ENCODE results near the gene TLE3. TPM values are rescaled to one million over a fixed set of nuclear protein-coding genes. Genes with fewer than 3 reads are reported as not detected.

Gene TLE3
- total RNA-seq, 1 experiment from 2014 or later = 98.2 TPM

GRCh38 chr15:70050970-70051369, 46.7 kb downstream of the TLE3 start:
- Histone ChIP-seq H3K18ac (ENCODE audit: insufficient read length, low read depth, low read length) (no peak overlapping the region), H2AFZ (ENCODE audit: low read length) (no peak overlapping the region), H3K9ac (ENCODE audit: extremely low read depth, insufficient read length, low read length) (no peak overlapping the region), H4K8ac (replicated peaks; ENCODE audit: insufficient read length, low read depth, low read length) (no peak overlapping the region), H3K4me1 (ENCODE audit: insufficient read depth, low read length) (no peaks in the 10 kb centered on the region), H3K27me3 (ENCODE audit: insufficient read depth, low read length) (no peaks in the 10 kb centered on the region), H4K91ac (ENCODE audit: insufficient read length, low read depth, low read length) (no peak overlapping the region), H2BK20ac (ENCODE audit: low read depth, low read length, poor library complexity, severe bottlenecking) (no peak overlapping the region), H4K20me1 (ENCODE audit: control insufficient read depth, insufficient read depth, insufficient read length) (no peaks in the 10 kb centered on the region), H3K56ac (ENCODE audit: insufficient read length, low read depth, low read length) (no peak overlapping the region), H3K9me3 (ENCODE audit: control insufficient read depth, low read depth, low read length) (no peaks in the 10 kb centered on the region), H3K23me2 (ENCODE audit: insufficient read length, low read depth, low read length, poor library complexity, severe bottlenecking) (no peaks in the 10 kb centered on the region), H3K14ac (ENCODE audit: insufficient read depth, low read length) (no peak overlapping the region), H3K4ac (ENCODE audit: low read depth, low read length) (no peak overlapping the region), H2BK15ac (ENCODE audit: low read depth, low read length) (no peak overlapping the region), H2BK5ac (ENCODE audit: insufficient read length, low read length) (no peak overlapping the region), H3K79me1 (ENCODE audit: insufficient read depth, low read depth, low read length, poor library complexity, severe bottlenecking) (no peaks in the 10 kb centered on the region), H3T11ph (ENCODE audit: low read length) (no peak overlapping the region), H2AK5ac (ENCODE audit: insufficient read length, low read length) (no peak overlapping the region), H3K79me2 (ENCODE audit: insufficient read depth, low read length) (no peaks in the 10 kb centered on the region), H2BK12ac (ENCODE audit: insufficient read length, low read depth, low read length) (no peak overlapping the region), H2BK120ac (ENCODE audit: low read depth, low read length, poor library complexity, severe bottlenecking) (no peak overlapping the region), H3K27ac (ENCODE audit: insufficient read length, low read depth, low read length) (no peak overlapping the region), H4K5ac (ENCODE audit: insufficient read length, low read depth, low read length) (no peak overlapping the region), H3K23ac (ENCODE audit: insufficient read length, low read depth, low read length) (no peak overlapping the region), H3K4me2 (ENCODE audit: insufficient read depth, insufficient read length, low read length) (no peak overlapping the region)
- no peaks in the 10 kb centered on the region for H3K9me3 Mint-ChIP-seq
- H3K36me3 Mint-ChIP-seq (ENCODE audit: insufficient read depth in 1 of 3, low read depth in 3 of 3) = peaks cover 40 to 80% (median 67%) of the 10 kb centered on the region in 3 experiments
- peaks cover 2% of the 10 kb centered on the region; the same call in 1 of the 2 replicates for H3K27me3 Mint-ChIP-seq (ENCODE audit: low read depth)
- H3K4me1 Mint-ChIP-seq = peaks cover 12 to 19% of the 10 kb centered on the region in 2 experiments
- no peak overlapping the region; a peak in 1 of 7 replicates for H3K27ac Mint-ChIP-seq
- TF ChIP-seq CTCF (conservative IDR thresholded peaks at IDR 0.05) = no peak
- no CpG with 5 or more reads among the region's 7 CpGs for WGBS (ENCODE audit: extremely low coverage, insufficient read length, low lambda C conversion rate)
- H3K4me3 Mint-ChIP-seq = no peak overlapping the region
- no peak for DNase-seq

All from H9 (cell line).